NCI-H2196 treated with DMSO at 0.1 percent for 48 hours (cell line): ENCODE data around the gene ATAD2B.
"Not testable (repeated sequence)": the region's sequence is repeated elsewhere in the genome, so short reads cannot be mapped to it uniquely, and the experiment has no call there.

Experiments
- DNase-seq: peaks from one replicate; lab custom pipeline; 2025; ENCODE audit not compliant: unreplicated experiment; lab: John Stamatoyannopoulos, UW

ATAD2B gene

DNA sequence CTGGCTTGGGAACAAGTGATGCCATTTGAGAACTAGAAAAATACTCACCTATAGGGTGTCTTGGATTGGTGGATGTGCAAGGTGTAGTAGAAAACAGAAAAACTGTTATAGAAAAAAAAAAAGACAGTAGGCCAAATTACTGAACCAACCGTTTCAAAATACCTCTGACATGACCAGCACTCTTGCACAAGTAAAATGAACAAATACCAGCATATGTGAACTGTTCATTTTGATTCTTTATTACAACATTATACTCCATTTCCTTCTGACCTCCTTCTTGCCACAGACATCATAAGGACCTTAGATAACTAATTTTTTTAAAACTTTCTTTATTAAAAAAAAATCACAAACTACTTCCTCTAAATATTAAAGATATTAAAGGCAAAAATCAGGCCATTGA, 125.5 kb downstream of the ATAD2B start:
- no peak for DNase-seq

DNA sequence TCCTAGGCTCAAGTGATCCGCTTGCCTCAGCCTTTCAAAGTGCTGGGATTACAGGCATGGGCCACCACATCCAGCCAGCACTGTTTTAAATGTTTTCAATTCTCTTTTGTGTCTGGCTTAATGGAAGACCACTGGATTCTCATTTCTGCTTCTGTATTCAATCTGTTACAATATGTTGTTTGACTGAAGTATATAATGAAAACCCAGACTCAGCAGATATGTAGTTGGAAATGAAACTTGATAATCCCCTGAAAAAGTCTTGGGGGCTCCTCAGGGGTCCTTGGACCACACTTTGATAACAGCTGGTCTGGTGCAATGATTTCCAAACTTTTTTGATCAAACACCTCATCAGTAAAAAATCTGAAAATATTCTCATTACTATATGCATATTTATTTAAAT, 132.7 kb downstream of the ATAD2B start:
- DNase-seq = no peak

DNA sequence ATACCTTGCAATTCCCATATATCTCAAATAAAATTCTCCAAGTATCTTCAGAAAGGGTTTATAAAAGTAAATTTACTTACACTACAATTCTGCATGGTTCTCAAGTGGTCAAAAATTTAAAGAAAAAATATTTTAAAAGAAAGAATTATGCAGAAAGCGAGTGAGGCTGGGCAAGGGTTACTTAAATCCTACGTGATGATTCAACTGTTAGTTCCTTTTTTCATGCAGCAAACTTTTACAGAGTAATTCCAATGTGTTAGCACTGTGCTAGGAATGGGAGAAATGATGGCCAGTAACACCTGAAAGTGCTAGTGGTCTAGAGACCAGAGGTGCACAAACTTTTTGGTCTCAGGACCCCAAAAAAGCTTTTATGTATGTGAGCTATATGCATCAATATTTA, 133.4 kb downstream of the ATAD2B start:
- no peak for DNase-seq

DNA sequence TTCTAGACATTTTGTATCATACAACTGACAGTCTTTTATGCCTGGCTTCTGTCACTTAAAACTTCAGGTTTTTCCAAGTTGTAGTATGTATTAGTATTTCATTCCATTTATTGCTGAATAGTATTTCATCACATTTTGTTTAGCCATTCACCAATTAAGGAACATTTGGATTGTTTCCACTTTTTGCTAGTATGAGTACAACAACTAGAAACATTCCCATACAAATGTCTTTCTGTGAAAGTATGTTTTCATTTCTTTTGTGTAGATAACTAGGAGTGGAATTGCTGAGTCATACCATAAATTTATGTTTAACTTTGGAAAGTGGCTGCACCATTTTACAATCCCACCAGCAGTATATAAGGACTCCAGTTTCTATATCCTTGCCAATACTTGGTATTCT, 135.9 kb downstream of the ATAD2B start:
- no peak for DNase-seq

DNA sequence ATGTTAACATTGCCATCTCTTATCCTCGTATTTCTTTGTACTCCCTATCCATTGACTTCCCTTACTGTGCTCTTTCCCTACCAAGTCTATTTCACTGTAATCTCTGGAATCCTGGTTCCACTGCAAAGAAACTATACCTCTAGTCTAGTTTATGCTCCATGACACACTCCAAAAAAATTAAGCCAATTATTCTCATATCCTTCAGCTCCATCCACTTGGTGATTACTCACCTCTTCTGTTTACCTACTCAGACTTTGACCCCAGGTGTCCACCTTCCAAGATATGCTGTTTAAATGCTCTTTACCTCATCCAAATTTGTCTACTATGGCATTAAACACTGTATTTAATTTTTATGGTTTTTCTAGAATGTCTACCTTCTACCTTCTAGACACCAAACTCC, 137.9 kb downstream of the ATAD2B start:
- DNase-seq = no peak

DNA sequence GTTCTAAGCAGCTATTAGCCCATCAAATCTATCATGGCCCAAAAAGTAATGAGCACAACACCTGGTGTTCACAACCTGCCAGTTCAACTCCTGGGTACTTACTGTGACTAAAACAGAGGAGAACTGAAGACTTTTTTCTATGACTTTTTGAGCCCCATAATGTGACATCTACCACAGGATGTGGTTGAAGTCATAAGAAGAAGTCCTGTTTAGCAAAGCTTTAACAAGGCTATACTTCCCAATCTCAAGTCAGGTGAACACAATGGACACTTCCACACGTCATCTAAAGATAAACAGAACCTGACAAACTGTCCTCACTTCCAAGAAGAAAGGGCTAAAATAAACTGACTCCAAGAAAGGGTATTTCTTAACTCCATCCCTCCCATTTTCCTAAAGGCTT, 138.8 kb downstream of the ATAD2B start:
- no peak for DNase-seq

DNA sequence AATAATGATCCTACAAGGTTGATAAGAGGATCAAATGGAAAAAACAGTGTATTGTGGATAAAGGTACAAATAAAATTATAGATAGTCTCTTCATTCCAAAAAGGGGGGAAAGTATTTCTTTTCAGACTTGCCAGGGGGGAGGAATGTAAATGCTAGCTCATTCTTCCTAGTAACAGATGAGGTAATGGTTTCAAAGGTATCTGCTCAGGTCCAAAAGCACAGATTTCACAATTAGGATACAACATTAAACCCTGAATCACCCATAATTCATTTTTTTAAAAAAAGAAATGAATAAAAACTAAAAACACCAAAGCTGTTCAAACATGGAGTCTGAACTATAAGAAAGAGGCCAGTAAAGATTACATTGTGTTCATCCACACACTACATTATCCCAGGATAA, 142.0 kb downstream of the ATAD2B start:
- no peak for DNase-seq

DNA sequence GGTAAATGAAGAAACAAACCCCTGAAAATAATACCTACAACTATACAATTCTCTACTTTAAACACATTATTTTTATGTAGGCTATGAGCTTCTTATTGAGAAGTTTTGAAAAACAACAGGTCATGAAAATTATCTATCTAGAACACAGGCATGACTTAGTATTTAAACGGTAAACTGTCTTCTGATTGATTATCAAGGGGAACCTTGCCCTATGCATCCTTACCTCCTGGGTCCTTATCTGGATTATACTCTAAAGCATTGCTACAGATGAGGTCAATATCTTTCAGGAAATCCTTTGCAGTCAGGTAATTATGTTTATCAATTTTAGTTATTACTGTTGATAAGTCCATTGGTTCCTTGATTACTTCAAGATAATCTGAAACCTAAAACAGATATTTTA, 144.3 kb downstream of the ATAD2B start:
- no peak for DNase-seq

DNA sequence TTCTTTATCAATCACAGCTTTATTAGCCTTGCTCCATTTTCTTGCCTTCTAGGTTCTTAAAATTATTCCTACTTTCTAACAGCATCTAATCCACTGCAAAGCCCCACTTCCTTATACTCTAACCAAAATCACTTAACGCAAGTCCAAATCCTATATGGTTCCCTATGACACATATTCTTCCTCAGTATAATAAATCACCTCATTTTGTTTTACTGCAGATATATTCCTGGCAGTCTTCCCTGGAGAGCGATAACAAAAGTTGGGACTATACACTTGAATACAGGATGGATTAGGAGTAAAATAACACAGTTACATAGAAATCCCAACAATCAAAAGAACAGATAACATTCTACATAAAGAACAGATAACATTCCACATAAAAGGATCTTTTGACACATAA, 144.8 kb downstream of the ATAD2B start:
- no peak for DNase-seq

DNA sequence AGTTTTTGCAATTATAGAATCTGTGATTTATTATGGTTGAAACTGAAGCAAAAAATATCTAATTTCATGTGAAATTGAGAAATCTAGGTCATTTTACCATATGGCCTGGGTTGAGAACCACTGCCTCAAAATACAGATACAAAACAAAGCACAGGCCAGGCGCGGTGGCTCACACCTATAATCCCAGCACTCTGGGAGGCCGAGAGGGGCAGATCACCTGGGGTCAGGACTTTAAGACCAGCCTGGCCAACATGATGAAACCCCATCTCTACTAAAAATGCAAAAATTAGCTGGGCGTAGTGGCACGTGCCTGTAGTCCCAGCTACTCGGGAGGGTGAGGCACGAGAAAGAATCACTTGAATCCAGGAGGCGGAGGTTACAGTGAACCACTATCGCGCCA, 146.5 kb downstream of the ATAD2B start:
- DNase-seq = not testable (repeated sequence)

DNA sequence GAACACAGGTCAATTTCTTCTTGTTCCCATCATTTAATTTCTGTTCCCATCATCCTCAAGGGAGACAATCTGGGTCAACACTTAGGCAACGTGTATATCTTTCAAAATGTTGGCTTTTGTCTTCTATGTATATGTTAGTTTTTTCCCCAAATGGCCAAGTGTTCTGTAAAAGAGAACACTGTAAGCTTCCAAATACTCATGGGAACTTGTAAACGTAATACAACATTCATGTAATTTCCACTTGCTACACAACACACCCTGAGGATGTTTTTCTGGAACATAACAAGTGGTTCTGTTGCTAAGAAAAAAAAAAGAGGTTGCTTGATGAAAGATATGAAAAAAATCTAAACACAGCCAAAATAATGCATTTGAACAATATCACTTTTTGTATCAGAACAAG, 149.1 kb downstream of the ATAD2B start:
- DNase-seq = no peak

DNA sequence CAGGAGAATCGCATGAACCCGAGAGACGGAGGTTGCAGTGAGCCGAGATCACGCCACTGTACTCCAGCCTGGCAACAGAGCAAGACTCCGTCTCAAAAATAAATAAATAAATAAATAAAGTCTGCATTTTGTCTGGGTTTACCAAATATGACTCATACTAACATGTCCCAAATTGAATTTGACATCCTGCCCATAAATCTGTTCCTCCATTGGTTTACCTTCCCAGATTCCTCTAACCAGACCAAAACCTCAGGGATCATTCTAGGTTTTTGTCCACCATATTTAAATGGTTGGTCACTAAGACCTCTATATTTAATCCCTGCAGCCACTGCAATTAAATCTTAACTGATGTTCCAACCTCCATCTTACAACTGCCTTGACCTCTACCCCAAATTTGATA, 150.9 kb downstream of the ATAD2B start:
- DNase-seq = no peak

DNA sequence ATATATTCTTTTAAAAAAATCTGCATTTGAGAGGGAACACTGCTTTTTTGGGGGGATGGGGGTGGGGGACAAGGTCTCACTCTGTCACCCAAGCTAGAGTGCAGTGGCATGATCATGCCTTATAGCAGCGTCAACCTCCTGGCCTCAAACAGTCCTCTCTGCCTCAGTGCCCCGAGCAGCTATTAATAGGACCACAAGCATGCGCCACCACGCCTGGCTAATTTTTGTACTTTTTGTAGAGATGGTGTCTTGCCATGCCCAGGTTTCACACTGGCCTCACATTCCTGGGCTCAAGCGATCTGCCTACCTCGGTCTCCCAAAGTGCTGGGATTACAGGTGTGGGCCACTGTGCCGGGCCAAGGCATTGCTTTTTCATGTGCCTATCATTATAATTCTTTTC, 154.2 kb downstream of the ATAD2B start:
- DNase-seq = no peak

DNA sequence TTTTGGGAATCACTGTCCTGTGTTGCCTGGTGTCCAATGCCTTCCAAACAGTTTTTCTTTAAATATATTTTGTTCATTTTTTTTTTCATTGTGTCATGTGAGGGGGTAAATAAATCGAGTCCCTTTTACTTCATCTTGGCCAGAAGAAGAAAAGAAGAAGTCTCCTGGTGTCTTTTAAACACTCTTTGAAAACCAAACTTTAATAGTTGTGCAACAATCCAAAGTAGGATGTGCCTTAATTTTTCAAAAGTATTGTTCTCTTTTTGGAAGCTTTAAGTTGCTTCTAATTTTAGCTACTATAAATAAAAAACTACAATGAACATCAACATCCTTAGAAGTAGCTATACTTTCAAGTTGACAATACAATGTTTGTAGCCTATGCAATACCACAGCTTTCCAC, 154.9 kb downstream of the ATAD2B start:
- no peak for DNase-seq

DNA sequence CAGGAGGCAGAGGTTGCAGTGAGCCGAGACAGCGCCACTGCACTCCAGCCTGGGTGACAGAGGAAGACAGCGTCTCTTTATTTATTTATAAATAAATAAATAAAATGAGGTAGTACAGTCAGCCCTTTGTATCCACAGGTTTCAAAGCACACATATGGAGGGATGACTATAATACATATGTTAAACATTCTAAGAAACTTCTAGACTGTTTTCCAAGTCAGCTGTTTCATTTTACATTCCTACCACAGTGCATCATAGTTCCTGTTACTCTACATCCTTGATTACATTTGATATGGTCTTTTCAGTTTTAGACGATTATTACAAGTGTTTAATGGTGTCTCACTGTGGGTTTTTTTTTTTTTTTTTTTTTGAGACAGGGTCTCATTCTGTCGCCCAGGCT, 157.6 kb downstream of the ATAD2B start:
- no peak for DNase-seq

DNA sequence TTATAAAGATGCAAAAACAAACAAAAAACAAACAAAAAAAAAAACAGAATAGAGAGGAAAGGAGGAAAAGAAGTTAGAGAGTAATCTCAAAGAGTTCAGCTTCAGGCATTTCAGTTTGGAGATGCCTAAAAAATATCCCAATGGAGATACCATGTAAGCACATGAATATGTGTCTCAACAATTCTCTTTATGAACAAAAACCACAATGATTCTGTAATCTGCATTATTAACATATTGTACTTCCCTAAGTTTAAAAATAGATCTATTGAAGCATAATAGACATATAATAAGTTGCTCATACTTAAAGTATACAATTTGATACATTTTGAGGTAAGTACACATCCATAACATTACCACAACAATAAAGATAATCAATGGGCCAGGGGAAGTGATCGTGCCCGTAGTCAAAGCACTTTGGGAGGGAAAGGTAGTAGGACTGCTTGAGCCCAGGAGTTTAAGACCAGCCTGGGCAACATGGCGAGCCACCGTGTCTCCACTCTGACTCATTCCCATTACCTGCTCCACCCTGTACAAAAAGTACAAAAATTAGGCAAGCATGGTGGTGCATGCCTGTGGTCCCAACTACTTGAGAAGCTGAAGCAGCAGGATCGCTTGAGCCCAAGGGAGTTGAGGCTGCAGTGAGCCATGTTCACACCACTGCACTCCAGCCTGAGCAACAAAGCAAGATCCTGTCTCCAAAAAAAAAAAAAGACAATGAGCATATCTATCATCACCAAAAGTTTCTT, 158.9 kb downstream of the ATAD2B start:
- no peak for DNase-seq

DNA sequence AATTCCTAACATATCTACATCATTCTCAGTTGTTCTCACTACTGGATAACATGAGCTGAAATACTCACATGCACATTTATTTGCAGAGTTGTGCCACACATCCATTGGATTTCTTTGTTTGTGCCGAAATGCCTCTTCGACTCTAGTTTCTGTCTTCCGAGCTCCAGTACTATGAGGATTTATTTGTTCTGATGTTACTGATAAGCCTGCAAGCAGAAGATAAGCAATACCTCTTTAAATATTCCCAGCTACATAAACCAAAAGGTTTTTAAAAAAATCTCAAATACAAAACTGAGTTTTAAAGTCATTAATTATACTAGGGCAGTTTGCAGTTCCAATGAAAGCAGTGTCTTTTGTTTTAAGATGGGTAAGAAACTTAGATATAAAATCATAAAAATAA, 164.8 kb downstream of the ATAD2B start:
- DNase-seq = no peak

DNA sequence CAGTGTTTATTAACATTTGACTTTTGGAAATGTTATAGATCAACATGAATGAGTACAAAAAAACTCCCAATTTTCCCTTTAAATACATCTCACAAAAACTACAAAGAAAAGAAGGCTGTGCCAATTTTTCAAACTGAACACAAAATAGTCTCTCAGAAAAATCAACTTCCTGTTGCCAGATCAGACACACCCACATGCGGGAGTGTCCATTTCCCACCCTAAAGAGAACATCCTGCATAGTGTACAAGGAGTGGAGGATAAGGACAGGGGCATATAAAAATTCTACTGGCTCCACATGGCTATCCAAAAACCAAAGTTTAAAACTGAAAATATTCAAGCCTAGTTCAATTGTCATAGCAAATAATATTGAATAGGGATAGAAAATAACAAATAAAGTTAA, 165.3 kb downstream of the ATAD2B start:
- DNase-seq = no peak

DNA sequence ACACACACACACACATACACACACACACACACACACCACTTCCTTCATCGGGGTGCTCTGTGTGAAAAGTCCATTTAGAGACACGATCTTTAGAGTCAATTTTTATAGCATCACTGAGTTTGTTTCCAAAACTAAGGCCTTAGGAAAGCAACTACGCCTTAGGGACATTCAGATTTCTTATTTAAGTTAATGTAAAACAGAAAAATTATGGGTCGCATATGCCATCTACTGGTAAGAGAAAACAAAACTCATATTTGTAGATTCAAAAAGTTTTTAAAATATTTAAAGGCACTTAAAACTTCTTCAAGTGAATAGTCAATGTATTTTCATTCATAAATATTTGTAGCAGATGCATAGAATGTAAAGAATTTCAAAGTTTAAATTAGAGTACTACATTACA, 166.2 kb downstream of the ATAD2B start:
- no peak for DNase-seq

DNA sequence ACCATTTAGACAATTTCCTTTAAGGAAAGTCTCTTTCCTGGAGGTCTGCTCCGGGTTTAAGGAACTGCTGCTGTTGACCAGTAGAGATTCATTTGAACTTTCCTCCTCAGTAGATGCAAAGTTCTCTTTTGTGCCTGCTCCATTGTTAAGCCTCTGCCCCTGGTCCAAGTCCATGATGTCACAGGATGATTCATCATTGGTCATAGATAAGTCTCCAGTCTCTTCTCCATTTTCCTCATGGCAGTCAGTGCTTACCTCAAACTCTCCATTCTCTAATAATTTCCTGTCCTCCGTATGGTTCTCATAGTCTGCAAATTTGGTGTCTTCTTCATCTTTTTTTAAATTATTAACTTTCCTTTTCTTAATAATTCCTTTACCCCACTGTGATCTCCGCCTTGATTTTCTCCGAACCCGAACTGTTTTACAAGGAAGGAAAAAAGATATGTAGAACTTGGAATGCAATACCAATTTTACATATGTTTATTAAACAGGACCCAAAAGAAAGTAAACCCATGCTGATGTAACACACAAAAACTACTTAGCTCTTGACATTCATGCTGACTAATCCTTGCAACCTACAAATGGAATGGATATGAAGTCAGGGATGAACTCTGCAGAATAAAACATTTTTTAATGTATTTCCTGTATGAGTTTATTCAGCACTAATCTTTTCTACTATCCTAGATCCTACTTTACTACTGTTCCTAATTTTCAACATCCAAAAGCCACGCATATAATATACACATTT, 169.1 kb downstream of the ATAD2B start:
- no peak for DNase-seq

DNA sequence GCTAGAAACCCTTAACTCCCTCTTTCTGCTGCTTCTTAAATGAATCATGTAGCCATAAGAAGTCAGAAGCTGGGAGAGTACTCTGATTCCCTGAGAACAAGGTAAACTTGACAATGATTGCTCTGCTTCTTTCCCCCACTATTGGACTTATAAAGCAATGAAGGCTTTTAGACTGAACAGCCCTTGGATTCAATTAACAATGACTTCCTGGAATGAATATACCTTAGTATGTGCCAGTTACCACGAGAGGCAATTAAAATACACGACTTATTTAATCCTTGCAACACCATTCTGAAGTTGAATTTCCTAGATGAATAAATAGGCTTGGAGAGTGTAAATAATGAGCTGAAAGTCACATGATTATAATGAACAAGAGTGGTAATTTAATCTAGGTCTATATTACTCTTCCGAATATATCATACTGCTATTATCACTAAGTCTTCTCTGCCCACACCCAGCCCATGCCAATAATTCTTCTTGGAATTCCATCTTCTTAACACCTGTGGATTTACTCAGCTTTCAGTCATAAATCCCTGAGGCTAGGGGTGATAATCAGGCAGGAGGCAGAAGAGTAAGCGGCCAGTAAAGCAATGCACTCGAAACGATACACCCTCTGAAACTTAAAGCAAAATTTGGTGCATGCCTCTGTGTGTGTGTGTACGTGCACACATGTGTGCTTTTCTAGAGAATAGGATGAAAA, 170.2 kb downstream of the ATAD2B start:
- no peak for DNase-seq

DNA sequence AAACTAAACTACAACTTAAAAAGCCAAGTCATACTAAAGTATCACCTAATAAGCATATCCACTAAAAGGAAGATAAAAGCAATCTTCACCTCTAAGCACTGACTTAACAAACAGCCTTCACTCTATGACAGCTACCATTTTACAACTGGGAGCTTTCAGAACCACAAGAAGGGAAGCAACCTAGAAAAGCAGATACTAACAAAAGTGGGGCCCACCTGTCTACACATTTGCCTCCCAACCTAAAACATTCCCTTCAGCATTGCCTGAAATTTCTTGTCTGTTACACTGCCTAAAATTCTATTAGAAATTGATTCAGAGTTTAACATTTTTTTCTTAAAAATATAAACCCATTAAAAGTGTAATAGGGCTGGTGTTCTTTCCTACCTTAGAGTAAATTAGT, 172.0 kb downstream of the ATAD2B start:
- DNase-seq = no peak
